Activated naive CD4-positive, alpha-beta T cell treated with anti-CD3 and anti-CD28 coated beads, Interleukin-2, amount 50 U/mL, for 24 hours (primary cell): ENCODE results near the gene USP30.
"Not testable (repeated sequence)": the region's sequence is repeated elsewhere in the genome, so short reads cannot be mapped to it uniquely, and the experiment has no call there.

ENCODE experiments used
- H3K27ac Mint-ChIP-seq: one replicate; pipeline ENCODE4 v1.8.0; 2021; ENCODE audit warnings: mild to moderate bottlenecking, mixed read lengths
- H3K27me3 Mint-ChIP-seq: one replicate; pipeline ENCODE4 v1.8.0; 2021; ENCODE audit warnings: mixed read lengths
- H3K36me3 Mint-ChIP-seq: one replicate; pipeline ENCODE4 v1.8.0; 2021; ENCODE audit warnings: mixed read lengths
- H3K4me1 Mint-ChIP-seq: one replicate; pipeline ENCODE4 v1.8.0; 2021; ENCODE audit warnings: mixed read lengths
- H3K4me3 Mint-ChIP-seq: one replicate; pipeline ENCODE4 v1.8.0; 2021; ENCODE audit warnings: mild to moderate bottlenecking, mixed read lengths
- H3K9me3 Mint-ChIP-seq: one replicate; pipeline ENCODE4 v1.8.0; 2021; ENCODE audit warnings: mixed read lengths

Gene USP30, protein sequence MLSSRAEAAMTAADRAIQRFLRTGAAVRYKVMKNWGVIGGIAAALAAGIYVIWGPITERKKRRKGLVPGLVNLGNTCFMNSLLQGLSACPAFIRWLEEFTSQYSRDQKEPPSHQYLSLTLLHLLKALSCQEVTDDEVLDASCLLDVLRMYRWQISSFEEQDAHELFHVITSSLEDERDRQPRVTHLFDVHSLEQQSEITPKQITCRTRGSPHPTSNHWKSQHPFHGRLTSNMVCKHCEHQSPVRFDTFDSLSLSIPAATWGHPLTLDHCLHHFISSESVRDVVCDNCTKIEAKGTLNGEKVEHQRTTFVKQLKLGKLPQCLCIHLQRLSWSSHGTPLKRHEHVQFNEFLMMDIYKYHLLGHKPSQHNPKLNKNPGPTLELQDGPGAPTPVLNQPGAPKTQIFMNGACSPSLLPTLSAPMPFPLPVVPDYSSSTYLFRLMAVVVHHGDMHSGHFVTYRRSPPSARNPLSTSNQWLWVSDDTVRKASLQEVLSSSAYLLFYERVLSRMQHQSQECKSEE

DNA sequence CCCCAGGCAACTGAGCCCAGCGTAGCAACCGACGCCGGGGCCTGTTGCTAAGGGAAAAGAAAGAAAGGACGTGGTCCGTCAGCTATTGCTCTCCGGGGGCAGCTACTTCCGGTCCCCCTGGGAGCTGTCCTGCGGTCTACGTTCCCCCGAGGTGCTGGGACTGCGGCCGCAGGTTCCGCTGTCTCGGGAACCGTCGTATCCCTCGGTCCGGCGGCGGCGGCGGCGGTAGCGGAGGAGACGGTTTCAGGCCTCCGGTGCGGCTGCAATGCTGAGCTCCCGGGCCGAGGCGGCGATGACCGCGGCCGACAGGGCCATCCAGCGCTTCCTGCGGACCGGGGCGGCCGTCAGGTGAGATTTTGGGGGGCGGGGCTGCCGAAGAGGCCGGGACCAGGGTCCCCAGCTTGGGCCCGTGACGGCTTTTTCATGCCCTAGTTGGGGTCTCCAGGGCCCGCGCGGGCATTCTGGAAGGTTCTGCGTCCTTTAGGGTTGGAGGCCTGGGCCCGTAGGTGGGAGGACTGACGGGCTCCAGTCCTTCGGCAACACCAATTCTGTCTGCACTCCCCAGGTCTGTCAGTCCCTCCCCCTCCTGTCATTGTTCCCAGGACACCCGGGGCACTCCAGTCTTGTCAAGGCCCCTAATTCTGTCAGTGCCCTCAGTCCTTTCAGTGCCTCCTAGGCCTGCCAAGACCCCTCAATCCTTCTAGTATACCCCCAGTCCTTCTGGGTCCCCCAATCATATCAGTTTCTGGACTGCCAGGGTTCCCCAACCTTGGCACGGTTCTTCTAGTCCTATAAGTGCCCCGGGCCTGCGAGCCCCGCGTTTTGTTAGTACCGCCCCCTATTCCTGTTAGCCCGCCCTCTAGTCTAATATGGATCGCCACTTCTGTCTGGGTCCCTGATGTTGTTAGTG, at the start of gene USP30:
Gene USP30, plus strand, starts transcription at position 163 of the 910 bp plus-strand sequence. Its CDS starts 103 bp downstream, at position 266.
- H3K27ac Mint-ChIP-seq = peak within 1 kb of the TSS; percentile 98
- H3K36me3 Mint-ChIP-seq = peaks cover 6% of the 10 kb centered on the region
- H3K27me3 Mint-ChIP-seq = no peaks in the 10 kb centered on the region
- no peaks in the 10 kb centered on the region for H3K9me3 Mint-ChIP-seq
- H3K4me1 Mint-ChIP-seq = peaks cover 20% of the 10 kb centered on the region
- peak within 1 kb of the TSS; percentile 95 for H3K4me3 Mint-ChIP-seq

DNA sequence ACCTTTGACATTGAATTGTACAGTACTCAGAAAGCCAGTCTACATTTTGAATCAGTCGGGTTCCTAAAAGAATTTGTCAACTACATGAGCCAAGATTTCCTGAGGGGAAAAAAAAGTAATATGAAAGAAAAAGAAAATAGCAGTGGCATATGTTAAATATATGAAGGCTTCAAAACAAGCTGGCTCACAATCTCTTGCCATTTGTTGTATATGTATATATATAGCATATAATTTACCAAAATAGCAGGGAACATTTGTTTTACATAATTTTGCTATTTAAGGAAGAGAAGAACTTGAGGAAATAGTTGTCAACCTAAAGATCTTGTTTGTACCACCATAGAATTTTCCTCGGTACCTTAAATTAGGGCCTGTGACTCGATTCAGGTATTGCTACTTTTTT, 48.4 kb upstream of the USP30 start:
- Mint-ChIP-seq H3K36me3 (no peaks in the 10 kb centered on the region), H3K4me3 (no peak overlapping the region), H3K4me1 (no peaks in the 10 kb centered on the region), H3K9me3 (no peaks in the 10 kb centered on the region), H3K27ac (no peak overlapping the region), H3K27me3 (peaks cover 3% of the 10 kb centered on the region)

DNA sequence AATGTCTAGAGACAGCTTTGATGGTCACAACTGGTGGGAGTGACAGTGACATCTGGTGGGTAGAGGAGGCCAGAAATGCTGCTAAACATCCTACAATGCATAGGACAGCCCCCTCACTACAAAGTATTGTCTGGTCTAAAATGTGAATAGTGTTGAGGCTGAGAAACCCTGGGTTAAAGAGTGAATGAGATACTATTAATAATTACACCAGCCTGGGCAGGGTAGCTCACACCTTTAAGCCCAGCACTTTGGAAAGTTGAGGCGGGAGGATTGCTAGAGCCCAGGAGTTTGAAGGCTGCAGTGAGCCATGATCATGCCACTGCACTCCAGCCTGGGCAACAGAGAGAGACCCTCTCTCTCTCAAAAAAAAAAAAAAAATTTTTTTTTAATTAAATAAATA, 42.6 kb upstream of the USP30 start:
- Mint-ChIP-seq H3K4me3 (no peak overlapping the region), H3K27me3 (peaks cover 11% of the 10 kb centered on the region), H3K4me1 (no peaks in the 10 kb centered on the region), H3K9me3 (no peaks in the 10 kb centered on the region), H3K36me3 (no peaks in the 10 kb centered on the region), H3K27ac (no peak overlapping the region)

DNA sequence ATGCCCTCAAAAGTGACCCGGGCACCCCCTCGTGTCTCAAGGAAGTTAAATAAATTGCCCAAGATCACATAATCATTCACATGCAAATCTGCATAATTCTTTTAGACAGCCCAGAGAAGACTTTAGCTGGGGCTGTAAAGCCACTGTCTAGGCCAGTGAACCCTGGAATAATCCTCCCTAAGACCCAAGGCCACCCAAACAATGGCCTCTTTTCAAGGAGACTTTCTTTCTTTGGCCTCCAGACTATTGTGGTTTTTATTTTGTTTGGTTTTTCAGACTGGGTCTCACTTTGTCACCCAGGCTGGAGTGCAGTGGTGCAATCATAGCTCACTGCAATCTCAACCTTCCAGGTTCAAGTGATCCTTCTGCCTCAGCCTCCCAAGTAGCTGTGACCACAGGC, 42.1 kb upstream of the USP30 start:
- Mint-ChIP-seq H3K4me3 (no peak overlapping the region), H3K9me3 (no peaks in the 10 kb centered on the region), H3K27ac (no peak overlapping the region), H3K36me3 (no peaks in the 10 kb centered on the region), H3K27me3 (peaks cover 14% of the 10 kb centered on the region), H3K4me1 (no peaks in the 10 kb centered on the region)

DNA sequence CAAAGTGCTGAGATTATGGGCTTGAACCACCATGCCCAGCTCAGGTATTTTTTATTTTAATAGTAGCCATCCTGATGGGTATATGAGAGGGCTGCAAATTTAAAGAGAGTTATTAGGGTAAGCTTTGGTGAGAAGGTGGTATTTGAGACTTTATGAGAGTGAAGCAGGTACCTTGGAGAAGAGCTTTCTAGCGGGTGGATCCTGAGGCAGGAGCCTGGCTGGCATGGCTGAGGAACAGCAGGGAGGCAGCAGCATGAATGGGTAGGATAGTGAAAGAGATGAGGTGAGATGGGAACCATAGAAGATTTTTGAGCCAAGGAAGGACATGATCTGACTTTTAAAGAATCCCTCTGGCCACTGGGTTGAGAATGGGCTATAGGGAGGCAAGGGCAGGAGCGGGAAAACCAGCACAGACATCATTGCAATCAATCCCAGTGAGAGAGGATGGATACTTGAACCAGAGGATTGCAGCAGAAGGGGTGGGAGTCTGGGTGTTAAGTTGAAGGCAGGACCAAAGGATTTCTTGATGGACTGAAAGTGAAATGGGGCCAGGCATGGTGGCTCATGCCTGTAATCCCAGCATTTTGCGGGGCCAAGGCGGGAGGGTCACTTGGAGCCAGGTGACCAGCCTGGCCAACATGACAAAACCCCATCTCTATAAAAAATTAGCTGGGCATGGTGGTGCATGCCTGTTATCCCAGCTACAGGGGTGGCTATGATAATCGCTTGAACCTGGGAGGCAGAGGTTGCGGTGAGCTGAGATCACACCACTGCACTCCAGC, 37.2 kb upstream of the USP30 start:
- H3K4me1 Mint-ChIP-seq = no peaks in the 10 kb centered on the region
- peaks cover 19% of the 10 kb centered on the region for H3K27me3 Mint-ChIP-seq
- H3K9me3 Mint-ChIP-seq = no peaks in the 10 kb centered on the region
- H3K36me3 Mint-ChIP-seq = no peaks in the 10 kb centered on the region
- no peak overlapping the region for H3K4me3 Mint-ChIP-seq
- H3K27ac Mint-ChIP-seq = no peak overlapping the region

DNA sequence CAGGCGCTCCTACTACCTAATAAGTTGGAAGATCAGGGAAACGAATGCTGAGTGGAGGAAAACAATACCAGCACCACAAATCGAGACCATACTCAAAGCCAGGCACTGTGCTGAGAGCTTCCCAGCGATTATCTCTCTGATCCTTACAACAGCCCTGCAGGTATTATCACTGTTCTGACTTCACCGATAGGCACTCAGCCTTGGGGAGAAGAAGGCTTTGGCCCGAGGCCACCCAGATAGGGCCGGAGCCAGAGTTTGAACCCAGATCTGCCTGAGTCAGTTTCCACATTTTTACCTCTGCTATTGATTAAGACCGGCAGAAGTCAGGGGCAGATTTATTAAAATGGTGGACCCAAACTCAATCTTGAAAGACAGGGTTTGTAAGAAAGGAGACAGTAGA, 36.4 kb upstream of the USP30 start:
- Mint-ChIP-seq H3K36me3 (no peaks in the 10 kb centered on the region), H3K27ac (no peak overlapping the region), H3K4me3 (no peak overlapping the region), H3K4me1 (peaks cover 3% of the 10 kb centered on the region), H3K9me3 (no peaks in the 10 kb centered on the region), H3K27me3 (peaks cover 23% of the 10 kb centered on the region)

DNA sequence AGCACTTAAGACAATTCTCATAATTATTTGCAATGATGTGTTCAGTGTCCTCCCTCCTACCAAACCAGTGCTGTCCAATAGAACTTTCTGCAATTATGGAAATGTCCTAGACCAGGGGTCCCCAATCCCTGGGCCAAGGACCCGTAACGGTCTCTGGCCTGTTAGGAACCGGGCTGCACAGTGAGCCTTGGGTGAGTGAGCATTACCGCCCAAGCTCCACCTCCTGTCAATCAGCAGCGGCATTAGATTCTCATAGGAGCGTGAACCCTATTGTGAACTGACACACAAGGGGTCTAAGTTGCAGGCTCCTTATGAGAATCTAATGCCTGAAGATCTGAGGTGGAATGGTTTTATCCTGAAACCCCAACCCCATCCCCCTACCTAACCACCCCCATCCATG, 35.4 kb upstream of the USP30 start:
- Mint-ChIP-seq H3K4me1 (peaks cover 3% of the 10 kb centered on the region), H3K27me3 (peaks cover 26% of the 10 kb centered on the region), H3K9me3 (no peaks in the 10 kb centered on the region), H3K4me3 (no peak overlapping the region), H3K27ac (no peak overlapping the region), H3K36me3 (no peaks in the 10 kb centered on the region)

DNA sequence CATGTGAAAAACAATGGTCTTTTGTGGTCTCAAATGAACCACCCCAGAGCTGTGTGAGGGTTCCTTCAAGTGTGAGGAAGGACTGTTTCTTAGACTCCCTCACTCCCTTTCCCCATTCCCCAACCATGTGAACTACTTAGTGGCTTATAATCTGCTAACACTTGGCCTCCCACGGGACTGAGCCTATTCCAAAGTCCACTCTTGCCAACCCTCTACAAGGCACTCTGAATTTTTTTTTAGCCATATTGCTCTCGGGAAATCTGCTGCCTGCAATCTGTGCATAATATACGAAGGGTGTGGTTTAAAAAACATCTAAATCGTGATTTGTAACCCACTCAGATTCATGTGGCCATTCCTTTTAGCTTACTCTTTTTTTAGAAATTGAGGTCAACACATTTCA, 34.1 kb upstream of the USP30 start:
- Mint-ChIP-seq H3K4me1 (peaks cover 3% of the 10 kb centered on the region), H3K27me3 (peaks cover 29% of the 10 kb centered on the region)

DNA sequence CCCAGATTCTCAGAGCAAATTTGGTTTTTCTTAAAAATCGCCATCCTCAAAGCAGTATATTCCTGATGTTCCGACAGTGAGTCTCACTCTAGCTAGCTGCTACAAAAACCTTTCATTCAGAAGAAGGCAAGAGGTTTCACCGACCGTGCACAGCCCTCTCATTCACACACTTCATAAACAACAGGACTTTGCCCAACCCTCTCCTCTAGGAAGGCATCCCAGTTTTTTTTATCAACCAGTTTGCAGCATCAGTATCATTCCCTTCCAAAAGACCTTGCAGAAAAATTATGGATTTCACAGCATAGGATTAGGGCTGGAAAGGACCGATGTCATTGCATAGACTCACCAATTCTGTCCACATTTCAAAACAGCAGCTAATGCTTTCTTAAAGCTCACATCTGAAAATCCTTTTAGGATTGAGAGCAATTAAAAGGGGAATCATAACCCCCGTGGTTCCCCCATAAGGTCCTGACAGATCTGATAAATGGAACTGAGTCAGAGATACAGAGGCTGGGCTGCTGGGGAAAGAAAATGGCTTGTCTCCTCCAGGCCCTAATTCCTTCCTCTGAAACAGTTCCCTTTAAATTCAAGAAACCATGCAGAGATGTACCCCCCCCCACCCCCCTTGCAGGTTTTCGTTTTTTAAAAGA, 32.1 kb upstream of the USP30 start:
- H3K27ac Mint-ChIP-seq = no peak overlapping the region
- no peaks in the 10 kb centered on the region for H3K9me3 Mint-ChIP-seq
- H3K27me3 Mint-ChIP-seq = peaks cover 24% of the 10 kb centered on the region
- peak overlapping the region; percentile 19 for H3K4me3 Mint-ChIP-seq
- no peaks in the 10 kb centered on the region for H3K36me3 Mint-ChIP-seq
- peaks cover 3% of the 10 kb centered on the region for H3K4me1 Mint-ChIP-seq

More for the DNA sequence above, 34.1 kb upstream of the USP30 start:
- Mint-ChIP-seq H3K27ac (no peak overlapping the region), H3K9me3 (no peaks in the 10 kb centered on the region), H3K36me3 (no peaks in the 10 kb centered on the region), H3K4me3 (no peak overlapping the region)

DNA sequence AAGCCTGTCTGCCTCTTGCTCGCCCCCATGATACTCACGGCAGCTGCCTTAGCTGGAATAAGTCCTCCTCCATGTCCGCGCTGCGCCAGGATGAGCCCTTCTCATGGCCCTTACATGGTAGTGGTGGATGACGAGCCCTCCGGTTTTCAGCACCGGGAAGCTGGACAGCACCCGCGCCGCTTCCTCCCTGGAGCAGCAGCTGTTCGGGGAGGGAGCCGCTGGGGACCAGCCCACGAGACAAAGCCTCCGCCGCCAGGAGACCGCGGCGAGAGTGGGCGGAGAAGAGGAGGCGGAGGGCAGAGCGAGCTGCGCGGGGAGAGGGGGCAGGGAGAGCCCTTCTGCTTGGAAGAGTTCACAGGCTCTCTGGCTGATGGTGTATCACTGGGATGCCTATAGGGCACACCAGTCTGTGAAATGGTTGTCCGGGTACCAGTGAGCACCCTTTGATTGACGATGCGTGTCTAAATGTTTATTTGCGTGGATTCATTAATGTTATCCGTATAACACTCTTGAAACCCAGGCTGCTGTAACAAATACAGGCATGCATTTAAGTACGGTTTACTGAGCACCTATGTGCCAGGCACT, 31.5 kb upstream of the USP30 start, which contains the start of gene SVOP:
Gene SVOP, minus strand, starts transcription at position 273 of the 585 bp plus-strand sequence. Its CDS starts 200 bp downstream, at position 73.
- peaks cover 24% of the 10 kb centered on the region for H3K27me3 Mint-ChIP-seq

DNA sequence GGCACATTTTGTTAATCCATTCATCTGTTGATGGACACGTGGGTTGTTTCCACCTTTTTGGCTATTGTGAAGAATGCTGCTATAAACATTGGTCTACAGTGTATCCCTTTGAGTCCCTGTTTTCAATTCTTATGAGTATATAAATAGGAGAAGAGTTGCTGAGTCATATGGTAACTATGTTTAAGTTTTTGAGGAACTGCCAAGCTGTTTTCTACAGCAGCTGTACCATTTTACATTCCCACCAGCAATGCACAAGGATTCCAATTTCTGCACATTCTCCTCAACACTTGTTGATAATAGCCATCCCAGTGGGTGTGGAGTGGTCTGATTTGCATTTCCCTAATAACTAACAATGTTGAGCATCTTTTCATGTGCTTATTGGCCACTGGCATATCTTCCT, 24.6 kb upstream of the USP30 start:
- no peaks in the 10 kb centered on the region for H3K4me1 Mint-ChIP-seq
- peaks cover 2% of the 10 kb centered on the region for H3K27me3 Mint-ChIP-seq
- H3K4me3 Mint-ChIP-seq = no peak overlapping the region
- H3K36me3 Mint-ChIP-seq = no peaks in the 10 kb centered on the region
- no peak overlapping the region for H3K27ac Mint-ChIP-seq
- no peaks in the 10 kb centered on the region for H3K9me3 Mint-ChIP-seq

More for the DNA sequence above, 31.5 kb upstream of the USP30 start, which contains the start of gene SVOP:
- H3K27ac Mint-ChIP-seq = no peak within 1 kb of the TSS
- H3K36me3 Mint-ChIP-seq = no peaks in the 10 kb centered on the region
- H3K4me1 Mint-ChIP-seq = peaks cover 3% of the 10 kb centered on the region
- H3K9me3 Mint-ChIP-seq = no peaks in the 10 kb centered on the region
- peak within 1 kb of the TSS; percentile 19 for H3K4me3 Mint-ChIP-seq

DNA sequence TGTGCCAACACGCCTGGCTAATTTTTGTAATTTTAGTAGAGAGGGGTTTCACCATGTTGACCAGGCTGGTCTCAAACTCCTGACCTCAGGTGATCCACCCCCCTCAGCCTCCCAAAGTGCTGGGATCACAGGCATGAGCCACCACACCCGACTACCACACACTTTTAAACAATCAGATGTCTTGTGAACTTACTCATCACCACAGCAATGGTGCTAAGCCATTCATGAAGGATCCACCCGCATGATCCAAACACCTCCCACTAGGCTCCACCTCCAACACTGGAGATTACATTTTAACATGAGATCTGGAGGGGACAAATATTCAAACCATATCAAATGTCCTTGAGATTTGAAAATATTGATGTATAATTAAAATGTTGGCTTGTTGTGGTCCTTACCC, 23.8 kb upstream of the USP30 start:
- not testable (repeated sequence) for H3K27me3 Mint-ChIP-seq, H3K36me3 Mint-ChIP-seq

DNA sequence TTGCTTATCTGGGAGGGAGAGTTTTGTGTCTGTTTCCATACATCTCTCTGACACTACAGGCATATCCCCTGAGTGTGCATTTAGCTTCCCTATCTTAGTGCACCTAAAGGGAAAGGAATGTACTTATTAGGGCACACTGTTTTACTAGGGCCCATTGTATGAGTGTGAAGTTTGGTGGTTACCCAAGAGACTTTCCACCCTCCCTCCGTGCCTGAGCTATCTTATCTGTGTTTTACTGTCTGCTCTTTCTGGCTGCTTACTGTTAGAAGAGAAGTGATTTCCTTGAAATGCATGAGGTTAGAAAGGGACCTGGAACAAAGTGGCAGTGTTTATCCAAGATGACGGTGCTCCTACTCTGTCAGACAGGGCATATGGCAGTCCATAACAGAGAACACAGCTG, 23.0 kb upstream of the USP30 start:
- no peaks in the 10 kb centered on the region for H3K36me3 Mint-ChIP-seq
- no peak overlapping the region for H3K4me3 Mint-ChIP-seq
- no peaks in the 10 kb centered on the region for H3K27me3 Mint-ChIP-seq

More for the DNA sequence above, 23.8 kb upstream of the USP30 start:
- not testable (repeated sequence) for H3K9me3 Mint-ChIP-seq, H3K4me3 Mint-ChIP-seq, H3K4me1 Mint-ChIP-seq, H3K27ac Mint-ChIP-seq

More for the DNA sequence above, 23.0 kb upstream of the USP30 start:
- Mint-ChIP-seq H3K9me3 (no peaks in the 10 kb centered on the region), H3K4me1 (no peaks in the 10 kb centered on the region), H3K27ac (no peak overlapping the region)
